Stimulated activated CD8-positive, alpha-beta memory T cell treated with anti-CD3 and anti-CD28 coated beads, Interleukin-2, amount 100 ng/mL, for 1 hour (primary cell): ENCODE measurements around the gene NFYA.

Experiments
- DNase-seq, 2 donors: peaks; one replicate each; pipeline ENCODE4 v3.0.0-alpha.2; 2020; ENCODE audit warnings: low read depth in 2 of 2

NFYA gene

DNA sequence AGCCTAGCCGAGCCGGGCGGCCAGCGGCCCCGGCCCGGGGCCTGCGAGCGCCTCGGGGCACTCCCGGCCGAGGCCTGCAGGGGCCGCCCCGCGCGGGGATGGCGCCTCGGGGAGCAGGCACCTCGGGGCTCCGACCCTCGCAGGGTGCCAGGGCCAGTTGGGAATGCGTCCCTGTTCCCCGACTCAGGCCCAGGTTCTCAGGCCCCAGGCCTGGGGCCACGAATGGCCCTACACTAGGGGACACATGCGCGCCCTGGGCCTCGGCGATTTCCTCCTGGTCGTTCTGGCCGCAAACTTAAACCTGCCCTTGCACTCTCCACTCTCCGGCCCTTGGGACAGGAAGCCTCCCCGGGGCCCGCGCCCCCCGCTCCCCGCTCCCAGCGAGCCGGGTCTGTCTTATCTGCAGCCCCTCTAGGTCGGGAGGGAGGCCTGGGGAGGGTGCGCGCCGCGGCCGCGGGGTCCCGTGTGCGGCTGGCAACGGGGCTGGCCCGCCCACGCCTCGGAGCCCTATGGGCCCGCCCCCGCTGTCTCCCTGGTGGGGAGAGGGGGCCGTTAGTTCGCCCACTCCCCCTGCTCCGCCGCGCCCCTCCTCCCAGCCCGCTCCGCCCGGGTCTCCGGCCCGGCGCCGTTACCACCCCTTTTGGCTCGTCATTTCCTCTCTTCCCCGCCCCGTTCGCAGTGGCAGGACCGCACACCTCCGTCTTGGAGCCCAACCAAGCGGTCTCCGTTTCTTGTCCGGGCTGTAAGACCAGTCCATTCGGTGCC lies 611 bp downstream of the NFYA start:
- peak; percentile 52 to 68 for DNase-seq

DNA sequence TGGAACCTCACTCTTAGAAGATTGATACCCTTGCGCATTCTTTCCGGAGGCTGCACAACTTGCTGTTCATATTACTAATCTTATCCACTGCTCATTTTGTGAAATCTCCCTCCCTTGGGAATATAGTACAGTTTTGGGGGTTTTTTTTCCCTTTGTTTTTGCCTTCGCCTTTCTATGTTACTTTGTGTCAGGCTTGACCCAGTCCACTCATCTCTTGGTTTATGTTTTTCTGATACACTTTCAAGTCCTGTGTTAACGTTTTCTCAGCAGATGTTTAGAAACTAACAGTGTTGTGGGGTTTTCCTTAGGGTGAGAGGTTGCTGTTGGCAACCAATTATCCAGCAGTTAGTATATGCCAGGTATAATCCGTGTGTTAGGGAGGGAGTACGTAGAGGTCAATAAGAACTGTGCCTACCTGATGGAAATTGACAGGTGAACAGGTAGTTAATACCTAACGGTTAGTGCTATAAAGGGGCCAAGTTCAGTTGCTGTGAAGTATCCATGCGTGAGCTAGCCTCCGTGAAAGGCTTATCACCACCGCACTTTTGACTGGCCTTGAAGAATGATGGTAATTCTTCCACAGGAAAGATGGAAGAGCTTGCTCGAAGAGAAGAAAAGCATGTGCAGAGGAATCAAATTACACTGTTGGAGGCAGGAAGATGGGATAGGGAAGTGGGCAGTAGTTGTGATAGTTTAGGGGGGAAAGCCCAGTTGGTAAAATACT lies 1.4 kb downstream of the NFYA start:
- no peak for DNase-seq

DNA sequence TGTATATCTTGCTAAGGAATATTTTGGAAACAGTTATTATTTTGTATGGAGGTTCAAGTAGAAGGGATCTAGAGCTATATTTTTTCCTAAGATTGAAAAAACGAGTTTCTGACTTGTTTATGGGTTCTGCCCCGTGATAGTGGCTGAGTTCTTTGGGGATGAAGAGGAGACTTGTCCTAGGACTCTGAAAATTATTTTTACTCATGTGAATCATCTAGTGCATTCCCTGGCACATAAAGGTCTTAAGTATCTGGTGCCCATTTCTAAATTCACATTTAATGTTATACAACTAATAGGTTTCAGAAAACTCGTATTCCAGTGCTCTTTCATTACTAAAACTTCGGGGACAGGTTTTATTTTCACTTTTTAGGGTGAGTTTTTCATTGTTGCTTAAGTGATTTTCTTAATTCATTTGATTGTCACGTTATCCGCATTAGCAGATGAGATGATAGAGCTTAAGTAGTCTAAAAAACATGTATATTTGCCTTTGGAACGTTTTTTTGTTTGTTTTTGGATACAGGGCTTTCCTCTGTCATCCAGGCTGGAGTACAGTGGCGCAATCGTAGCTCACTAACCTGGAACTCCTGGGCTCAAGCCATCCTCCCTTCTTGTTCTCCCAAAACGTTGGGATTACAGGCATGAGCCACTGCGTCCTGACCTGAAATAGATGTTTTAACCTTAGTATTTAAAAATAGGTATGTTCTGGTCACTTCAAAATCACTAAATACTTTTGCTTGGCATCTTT lies 2.1 kb downstream of the NFYA start:
- DNase-seq, result no peak

DNA sequence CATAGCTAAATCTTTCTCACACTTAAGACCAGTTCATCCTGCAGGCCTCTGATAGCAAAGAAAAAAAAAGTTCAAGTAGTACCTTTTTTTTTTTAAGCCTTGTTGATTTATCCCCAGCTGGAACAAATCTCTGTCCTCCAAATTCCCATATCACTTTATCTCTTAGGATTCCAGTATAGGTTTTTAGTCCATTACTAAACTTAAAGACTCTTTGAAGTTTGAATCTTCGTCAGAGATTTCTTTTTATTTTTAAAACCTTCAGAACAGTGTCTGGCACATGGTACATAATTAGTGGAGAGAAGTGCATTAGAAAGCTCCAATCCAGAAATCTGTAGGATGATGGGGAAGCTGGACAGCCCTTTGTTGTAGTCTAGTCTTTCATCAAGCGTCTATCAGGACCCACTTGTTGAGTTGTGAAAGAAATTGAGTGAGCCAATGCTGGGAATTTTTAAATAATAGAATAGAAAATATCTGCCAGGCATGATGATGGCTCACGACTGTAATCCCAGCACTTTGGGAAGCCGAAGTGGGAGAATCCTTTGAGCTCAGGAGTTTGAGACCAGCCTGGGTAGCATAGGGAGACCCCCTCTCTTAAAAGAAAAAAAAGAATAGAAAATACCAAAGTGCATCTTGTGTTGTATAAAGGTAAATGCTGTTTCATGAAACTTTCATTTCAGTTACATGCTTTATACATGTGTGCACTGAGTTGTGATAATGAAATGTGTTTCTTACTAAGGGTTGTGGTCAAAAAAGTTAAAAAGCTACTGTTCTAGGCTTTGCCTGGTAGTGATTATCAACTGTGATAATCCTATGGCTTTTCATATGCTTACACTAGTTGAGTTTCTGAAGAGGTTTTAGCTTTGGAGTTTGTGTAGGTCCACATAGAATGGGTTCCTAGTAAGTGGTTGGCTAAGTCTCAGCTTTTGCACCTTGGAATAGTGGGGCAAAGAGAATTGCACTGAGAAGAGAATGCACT lies 3.2 kb downstream of the NFYA start:
- no peak for DNase-seq

DNA sequence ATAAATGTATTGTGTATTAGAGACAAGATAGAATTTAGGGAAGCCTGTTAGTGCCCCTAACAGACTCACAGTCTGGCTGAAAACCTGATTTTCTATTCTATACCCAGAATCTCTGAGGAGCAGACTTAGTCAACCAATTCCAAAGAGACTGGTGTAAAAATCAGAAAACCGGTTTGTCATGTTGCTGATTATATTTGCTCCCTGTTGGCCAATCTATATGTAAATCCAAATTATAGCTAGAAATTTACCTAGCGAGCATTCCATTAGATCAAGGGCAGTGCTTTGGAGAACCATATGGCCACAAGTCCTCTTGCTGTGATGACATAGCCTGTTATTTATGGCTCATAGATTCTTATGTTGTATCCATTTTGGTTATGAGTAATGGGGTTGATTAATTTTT lies 4.8 kb downstream of the NFYA start:
- no peak for DNase-seq

DNA sequence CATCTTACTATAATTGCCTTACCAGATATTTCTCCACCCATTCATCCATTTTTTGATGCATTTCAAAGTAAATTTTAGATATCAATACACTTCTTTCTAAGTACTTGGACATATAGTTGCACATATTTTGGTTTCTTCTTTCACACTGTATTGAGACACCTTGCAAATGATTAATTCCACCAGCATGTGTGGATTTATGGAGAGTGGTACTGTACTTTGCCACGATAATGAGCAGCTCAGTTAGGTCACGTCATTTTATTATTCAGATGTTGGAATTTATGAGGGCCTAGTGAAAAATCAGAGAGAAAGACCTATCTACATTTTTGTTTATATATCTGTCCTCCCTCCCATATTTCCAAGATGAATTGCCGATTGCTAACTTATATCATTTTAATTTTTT lies 5.3 kb downstream of the NFYA start:
- no peak for DNase-seq

DNA sequence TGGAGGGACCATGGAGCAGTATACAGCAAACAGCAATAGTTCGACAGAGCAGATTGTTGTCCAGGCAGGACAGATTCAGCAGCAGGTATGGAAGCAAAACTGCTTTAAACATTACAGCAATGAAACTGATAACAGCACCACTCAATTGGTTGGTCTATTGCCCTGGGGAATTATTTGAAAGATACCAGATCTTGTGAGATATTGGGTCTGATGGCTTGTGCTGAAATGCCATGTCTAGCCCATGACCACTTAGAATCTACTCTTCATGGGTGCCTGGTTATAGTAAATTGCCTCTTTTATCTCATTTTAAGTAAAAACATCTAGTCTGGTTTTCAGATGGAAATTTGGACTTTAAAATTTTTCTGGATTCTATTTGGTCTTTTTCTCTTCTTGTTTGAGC lies 6.3 kb downstream of the NFYA start:
- no peak for DNase-seq

DNA sequence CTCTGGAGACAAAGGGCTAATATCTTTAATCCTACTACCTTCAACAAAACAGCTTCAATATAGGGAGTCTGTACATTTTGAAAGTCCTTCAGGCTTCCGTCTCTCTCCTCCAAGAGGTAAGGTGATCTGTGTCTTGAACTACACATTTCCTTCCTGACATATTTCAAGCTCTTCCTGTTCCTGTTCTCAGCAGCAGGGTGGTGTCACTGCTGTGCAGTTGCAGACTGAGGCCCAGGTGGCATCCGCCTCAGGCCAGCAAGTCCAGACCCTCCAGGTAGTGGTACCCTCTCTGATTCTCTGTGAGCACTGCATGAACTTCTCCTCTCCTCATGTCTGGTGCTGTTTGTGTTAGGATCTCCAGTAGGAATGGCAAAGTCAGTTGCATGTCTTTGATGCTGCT lies 7.8 kb downstream of the NFYA start:
- DNase-seq, result no peak

DNA sequence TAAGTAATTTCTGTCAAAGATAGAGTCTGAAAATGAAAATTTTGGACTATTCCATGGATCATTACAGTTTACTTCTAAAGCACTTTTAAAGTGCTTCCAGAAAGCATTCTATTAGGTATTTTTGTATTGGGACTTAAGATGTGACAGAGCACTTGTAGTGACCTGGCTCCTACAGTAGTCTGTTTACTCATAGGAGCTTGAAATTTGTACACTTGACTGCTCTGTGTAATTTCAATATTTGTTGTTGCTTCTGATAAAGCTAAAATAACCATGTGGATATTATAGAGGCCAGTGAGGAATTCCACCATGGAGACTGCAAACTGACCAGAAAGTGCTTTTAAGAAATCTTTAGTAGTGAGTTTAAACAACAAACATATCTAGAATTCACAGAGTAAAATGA lies 10.3 kb downstream of the NFYA start:
- no peak for DNase-seq

DNA sequence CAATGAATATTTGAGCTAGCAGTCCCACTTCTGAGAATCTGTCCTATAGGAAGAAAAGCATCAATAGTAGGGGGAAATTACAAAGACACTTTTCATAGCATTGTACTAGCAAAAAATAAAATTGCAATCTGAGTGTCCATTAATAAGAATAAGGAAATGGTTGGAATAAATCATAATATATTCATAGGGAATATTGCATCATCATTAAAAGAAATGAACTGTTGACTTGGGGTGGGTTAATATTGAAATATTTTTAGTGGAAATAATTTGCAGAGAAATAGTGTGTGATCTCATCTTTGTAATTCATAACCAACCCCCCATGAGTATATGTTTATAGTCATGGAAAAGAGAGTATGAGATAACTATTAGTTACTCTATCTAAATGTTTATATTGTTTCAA lies 12.4 kb downstream of the NFYA start:
- no peak for DNase-seq

DNA sequence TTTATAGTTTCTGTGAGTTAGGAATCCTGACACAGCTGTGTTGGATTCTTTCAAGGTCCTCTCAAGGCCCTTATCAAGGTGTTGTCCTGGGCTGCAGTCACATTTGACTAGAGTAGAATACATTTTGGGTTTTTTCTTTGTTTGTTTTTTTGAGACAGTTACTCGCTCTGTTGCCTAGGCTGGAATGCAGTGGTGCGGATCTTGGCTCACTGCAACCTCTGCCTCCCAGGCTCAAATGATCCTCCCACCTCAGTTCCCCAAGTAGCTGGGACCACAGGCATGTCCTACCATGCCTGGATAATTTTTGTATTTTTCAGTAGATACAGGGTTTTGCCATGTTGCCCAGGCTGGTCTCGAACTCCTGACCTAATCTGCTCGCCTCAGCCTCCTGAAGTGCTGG lies 15.7 kb downstream of the NFYA start:
- DNase-seq, result no peak

DNA sequence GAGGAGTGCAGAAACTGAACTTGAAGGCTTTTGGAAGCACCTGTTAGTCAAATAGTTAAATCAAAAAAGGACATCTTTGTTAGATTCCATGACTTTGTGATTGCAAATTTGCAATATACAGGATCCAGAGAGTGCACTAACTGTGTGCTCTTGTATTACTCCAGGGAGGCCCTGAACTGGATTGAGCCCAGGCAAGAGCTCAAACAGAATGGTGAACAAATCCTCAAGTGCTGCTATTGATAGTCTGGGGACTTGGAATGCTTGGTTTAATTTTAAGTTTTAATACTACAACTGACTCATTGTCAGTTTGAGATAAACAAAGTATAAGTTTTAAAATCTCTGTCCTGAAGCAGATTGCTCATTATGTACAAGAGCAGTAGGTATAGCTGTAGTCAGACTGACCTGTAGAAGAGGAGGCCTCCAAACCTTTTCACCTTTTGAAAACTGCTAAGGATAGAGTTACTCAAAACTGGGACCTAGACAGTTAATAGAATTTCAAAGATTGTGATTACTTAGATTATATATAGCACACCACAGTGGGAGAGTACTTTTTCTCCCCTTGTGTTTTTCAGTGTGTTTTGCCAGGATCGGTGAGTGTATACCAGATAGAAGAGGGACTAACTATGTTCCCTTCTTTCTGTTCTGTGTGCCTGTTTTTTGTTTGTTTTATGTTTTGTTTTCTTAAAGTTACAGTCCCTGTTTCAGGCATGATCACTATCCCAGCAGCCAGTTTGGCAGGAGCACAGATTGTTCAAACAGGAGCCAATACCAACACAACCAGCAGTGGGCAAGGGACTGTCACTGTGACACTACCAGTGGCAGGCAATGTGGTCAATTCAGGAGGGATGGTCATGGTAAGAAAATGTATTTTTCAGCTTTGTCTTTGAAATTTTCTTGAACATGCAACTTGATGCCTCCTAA lies 18.3 kb downstream of the NFYA start:
- DNase-seq, result no peak

DNA sequence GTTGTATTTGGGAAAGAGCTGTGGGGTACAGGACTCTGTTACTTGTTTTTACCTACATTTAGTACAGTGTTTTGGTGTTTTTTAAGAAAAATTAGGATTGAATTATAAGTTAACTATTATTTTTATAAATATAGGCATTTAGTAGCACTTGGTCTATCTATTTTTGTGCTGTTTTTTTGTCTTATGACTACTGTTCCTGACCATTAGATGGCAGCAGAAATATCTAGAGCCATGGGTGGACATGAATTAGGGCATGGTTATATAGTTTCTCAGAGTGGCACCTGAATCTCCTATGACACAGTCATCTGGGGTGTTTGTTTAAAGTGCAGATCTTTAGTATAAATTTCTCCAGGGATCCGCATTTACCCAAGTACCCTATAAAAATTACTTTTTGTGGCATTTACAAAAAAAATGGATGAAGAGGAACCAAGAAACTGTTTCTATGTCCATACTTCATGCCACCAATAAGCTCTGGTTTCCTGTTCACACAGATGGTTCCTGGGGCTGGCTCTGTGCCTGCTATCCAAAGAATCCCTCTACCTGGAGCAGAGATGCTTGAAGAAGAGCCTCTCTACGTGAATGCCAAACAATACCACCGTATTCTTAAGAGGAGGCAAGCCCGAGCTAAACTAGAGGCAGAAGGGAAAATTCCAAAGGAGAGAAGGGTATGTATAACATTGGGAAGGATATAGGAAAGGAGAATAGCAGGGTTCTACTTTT lies 19.8 kb downstream of the NFYA start:
- DNase-seq, result no peak

DNA sequence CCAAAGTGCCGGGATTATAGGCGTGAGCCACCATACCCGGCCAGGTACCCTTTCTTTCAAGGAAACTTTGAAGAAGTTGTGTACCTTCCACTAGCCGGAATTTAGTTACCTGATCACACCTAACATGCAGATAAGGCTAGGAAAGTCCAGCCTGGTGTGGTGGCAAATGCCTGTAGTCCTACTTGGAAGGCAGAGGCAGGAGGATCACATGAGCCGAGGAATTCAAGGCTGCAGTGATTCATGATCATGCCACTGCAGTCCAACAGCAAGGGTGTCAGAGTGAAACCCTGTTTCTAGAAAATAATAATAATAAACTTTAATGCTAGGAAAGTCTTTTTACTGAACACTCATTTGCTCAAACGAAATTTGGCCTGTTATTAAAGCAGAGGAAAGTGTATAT lies 21.0 kb downstream of the NFYA start:
- no peak for DNase-seq

DNA sequence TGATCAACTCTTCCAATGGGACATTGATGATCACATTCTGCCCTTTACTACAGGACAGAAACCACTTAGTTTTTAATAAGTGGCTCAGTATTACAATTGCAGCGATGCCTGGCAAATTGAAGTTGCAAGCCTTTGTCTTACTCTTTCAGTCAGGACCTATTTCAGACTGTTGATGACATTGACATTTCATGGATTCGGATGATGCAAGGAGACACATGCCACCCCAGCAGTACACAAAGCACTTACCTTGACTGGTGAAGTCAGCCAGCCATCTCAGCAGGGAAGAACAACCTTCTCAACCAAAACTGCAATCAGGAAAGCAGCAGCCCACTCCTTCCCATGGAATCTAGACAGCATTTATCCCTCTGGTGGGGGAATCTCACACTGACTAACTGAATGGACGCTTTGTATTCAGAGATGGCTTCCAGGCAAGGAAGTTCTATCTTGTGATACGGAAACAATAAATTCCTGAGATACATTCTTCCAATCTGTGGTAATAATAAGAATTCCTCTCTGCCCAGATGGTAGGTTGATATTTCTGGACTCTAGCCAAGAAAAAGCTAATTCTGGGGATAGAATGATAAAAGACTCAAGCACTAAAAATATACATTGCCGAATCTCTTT lies 24.8 kb downstream of the NFYA start:
- no peak for DNase-seq

DNA sequence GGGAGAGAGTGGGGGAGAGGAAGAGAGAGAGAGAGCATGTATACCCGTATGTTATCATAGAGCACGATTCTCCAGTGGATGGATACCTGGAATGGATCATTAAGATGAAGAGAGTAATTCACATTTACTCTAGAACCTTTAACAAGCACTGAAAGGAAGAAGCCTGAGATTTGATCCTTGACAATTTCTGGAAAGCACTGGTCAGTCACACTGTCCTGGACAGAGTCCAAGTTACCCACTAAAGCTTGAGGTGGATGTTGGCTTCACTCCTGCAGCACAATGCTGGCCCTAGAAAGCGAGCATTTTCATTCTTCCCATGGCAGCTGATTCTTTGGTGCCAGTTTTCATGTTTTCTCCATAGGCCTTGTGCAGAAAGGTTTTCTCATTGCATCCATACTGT lies 25.6 kb downstream of the NFYA start:
- no peak for DNase-seq

DNA sequence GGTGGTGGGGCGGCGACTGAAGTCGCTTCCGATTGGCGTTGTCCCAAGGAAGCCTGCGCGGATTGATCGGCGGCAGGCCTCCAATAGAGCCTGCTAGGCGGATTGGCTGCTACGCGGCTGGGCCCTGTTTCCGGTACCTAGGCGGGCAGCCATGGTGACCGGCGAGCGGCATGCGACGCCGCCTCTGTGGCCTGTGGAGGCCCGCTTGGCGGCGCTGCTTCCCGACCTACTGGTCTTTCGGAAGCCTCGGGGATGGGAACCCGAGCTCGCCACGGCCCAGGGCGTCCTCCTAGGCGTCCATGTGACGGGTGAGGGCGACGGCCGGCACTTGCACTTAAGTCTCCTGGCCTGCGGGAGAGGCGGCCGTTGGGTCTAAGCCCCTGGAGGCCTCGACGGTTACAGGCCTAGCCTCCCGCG lies 28.1 kb downstream of the NFYA start:
- DNase-seq, result no peak

DNA sequence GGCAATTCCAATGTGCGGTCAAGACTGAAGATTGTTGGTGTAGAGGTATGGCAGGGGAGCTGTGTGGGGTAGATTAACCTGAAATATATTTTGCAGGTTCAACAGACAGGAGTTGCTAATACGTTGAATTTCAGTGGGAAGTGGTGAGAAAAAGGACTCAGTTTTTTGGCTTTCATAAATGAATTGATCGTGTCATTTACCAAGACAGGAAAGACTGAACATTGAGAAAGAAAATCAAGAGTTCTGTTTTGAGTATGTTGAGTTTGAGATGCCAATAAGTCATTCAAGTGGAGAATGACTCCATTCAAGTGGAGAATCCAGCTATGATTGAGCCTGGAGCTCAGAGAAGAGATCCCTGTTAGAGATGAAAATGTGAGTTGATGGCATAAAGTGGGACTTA lies 31.1 kb downstream of the NFYA start:
- DNase-seq, result no peak

DNA sequence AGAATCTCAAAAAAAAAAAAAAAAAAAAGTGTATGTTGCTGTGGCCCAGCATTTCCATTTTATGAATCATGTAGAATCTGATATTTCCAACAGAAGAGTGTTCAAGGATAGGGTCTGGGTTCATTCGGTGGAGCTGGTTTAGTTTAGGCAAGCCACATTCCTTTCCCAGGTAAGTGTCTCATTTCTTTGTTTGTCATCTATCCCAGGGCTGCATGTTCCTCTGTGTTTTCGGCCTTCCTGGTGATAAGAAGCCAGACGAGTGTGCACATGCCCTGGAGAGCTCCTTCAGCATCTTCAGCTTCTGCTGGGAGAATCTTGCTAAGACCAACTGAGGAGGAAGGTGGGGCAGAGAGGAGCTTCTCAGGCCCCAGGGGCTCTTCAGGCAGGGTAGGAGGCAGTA lies 38.2 kb downstream of the NFYA start:
- DNase-seq, result no peak
